ENCODE results near the gene KCNH8.

The KCNH8 gene

GRCh38 chr3:19347671-19348070, 199.4 kb downstream of the KCNH8 start:
- no peaks in the 10 kb centered on the region for H3K9me3 ChIP-seq (ENCODE audit: control insufficient read depth in 2 of 2, low read length in 2 of 2)
- H3K27me3 ChIP-seq (ENCODE audit: control insufficient read depth in 2 of 2, insufficient read depth in 2 of 2, low read length in 2 of 2) = no peaks in the 10 kb centered on the region
- H3K36me3 ChIP-seq (ENCODE audit: control insufficient read depth in 2 of 2, insufficient read depth in 2 of 2, low read length in 2 of 2) = no peaks in the 10 kb centered on the region
- no peak overlapping the region for H3K27ac ChIP-seq (ENCODE audit: low read depth in 2 of 2, low read length in 2 of 2)
- no peak overlapping the region for H3K9ac ChIP-seq (ENCODE audit: low read depth in 1 of 2, low read length in 2 of 2)
- H3K4me3 ChIP-seq (ENCODE audit: low read length in 2 of 2) = no peak overlapping the region
- H3K4me1 ChIP-seq (ENCODE audit: control insufficient read depth in 2 of 2, insufficient read depth in 2 of 2, low read length in 2 of 2) = no peaks in the 10 kb centered on the region

- no peaks in the 10 kb centered on the region for H3K27me3 ChIP-seq (ENCODE audit: control insufficient read depth in 2 of 2, insufficient read depth in 2 of 2, low read length in 2 of 2)
- H3K4me3 ChIP-seq (ENCODE audit: low read length in 2 of 2) = no peak overlapping the region
- H3K36me3 ChIP-seq (ENCODE audit: control insufficient read depth in 2 of 2, insufficient read depth in 2 of 2, low read length in 2 of 2) = no peaks in the 10 kb centered on the region
- no peak overlapping the region for H3K9ac ChIP-seq (ENCODE audit: low read depth in 1 of 2, low read length in 2 of 2)
- no peaks in the 10 kb centered on the region for H3K9me3 ChIP-seq (ENCODE audit: control insufficient read depth in 2 of 2, low read length in 2 of 2)
- no peaks in the 10 kb centered on the region for H3K4me1 ChIP-seq (ENCODE audit: control insufficient read depth in 2 of 2, insufficient read depth in 2 of 2, low read length in 2 of 2)
- H3K27ac ChIP-seq (ENCODE audit: low read depth in 2 of 2, low read length in 2 of 2) = no peak overlapping the region
These were observed 200.2 kb downstream of the KCNH8 start for GRCh38 chr3:19348500-19348899.

- no peaks in the 10 kb centered on the region for H3K36me3 ChIP-seq (ENCODE audit: control insufficient read depth in 2 of 2, insufficient read depth in 2 of 2, low read length in 2 of 2)
- H3K4me3 ChIP-seq (ENCODE audit: low read length in 2 of 2) = no peak overlapping the region
- H3K27ac ChIP-seq (ENCODE audit: low read depth in 2 of 2, low read length in 2 of 2) = no peak overlapping the region
- no peak overlapping the region for H3K9ac ChIP-seq (ENCODE audit: low read depth in 1 of 2, low read length in 2 of 2)
- H3K9me3 ChIP-seq (ENCODE audit: control insufficient read depth in 2 of 2, low read length in 2 of 2) = no peaks in the 10 kb centered on the region
- H3K4me1 ChIP-seq (ENCODE audit: control insufficient read depth in 2 of 2, insufficient read depth in 2 of 2, low read length in 2 of 2) = no peaks in the 10 kb centered on the region
- H3K27me3 ChIP-seq (ENCODE audit: control insufficient read depth in 2 of 2, insufficient read depth in 2 of 2, low read length in 2 of 2) = no peaks in the 10 kb centered on the region
These were observed 200.7 kb downstream of the KCNH8 start for GRCh38 chr3:19348941-19349564.

- Histone ChIP-seq H3K4me3 (ENCODE audit: low read length in 2 of 2) (no peak overlapping the region), H3K9me3 (ENCODE audit: control insufficient read depth in 2 of 2, low read length in 2 of 2) (no peaks in the 10 kb centered on the region), H3K27me3 (ENCODE audit: control insufficient read depth in 2 of 2, insufficient read depth in 2 of 2, low read length in 2 of 2) (no peaks in the 10 kb centered on the region), H3K4me1 (ENCODE audit: control insufficient read depth in 2 of 2, insufficient read depth in 2 of 2, low read length in 2 of 2) (no peaks in the 10 kb centered on the region), H3K9ac (ENCODE audit: low read depth in 1 of 2, low read length in 2 of 2) (no peak overlapping the region), H3K27ac (ENCODE audit: low read depth in 2 of 2, low read length in 2 of 2) (no peak overlapping the region), H3K36me3 (ENCODE audit: control insufficient read depth in 2 of 2, insufficient read depth in 2 of 2, low read length in 2 of 2) (no peaks in the 10 kb centered on the region)
These were observed 209.6 kb downstream of the KCNH8 start for GRCh38 chr3:19357947-19358346.

GRCh38 chr3:19363071-19363470, 214.8 kb downstream of the KCNH8 start:
- H3K4me3 ChIP-seq (ENCODE audit: low read length in 2 of 2) = no peak overlapping the region
- H3K4me1 ChIP-seq (ENCODE audit: control insufficient read depth in 2 of 2, insufficient read depth in 2 of 2, low read length in 2 of 2) = no peaks in the 10 kb centered on the region
- no peaks in the 10 kb centered on the region for H3K27me3 ChIP-seq (ENCODE audit: control insufficient read depth in 2 of 2, insufficient read depth in 2 of 2, low read length in 2 of 2)
- H3K36me3 ChIP-seq (ENCODE audit: control insufficient read depth in 2 of 2, insufficient read depth in 2 of 2, low read length in 2 of 2) = no peaks in the 10 kb centered on the region
- no peak overlapping the region for H3K9ac ChIP-seq (ENCODE audit: low read depth in 1 of 2, low read length in 2 of 2)
- no peak overlapping the region for H3K27ac ChIP-seq (ENCODE audit: low read depth in 2 of 2, low read length in 2 of 2)
- H3K9me3 ChIP-seq (ENCODE audit: control insufficient read depth in 2 of 2, low read length in 2 of 2) = no peaks in the 10 kb centered on the region

- Histone ChIP-seq H3K36me3 (ENCODE audit: control insufficient read depth in 2 of 2, insufficient read depth in 2 of 2, low read length in 2 of 2) (no peaks in the 10 kb centered on the region), H3K4me1 (ENCODE audit: control insufficient read depth in 2 of 2, insufficient read depth in 2 of 2, low read length in 2 of 2) (no peaks in the 10 kb centered on the region), H3K9ac (ENCODE audit: low read depth in 1 of 2, low read length in 2 of 2) (no peak overlapping the region), H3K4me3 (ENCODE audit: low read length in 2 of 2) (no peak overlapping the region), H3K27me3 (ENCODE audit: control insufficient read depth in 2 of 2, insufficient read depth in 2 of 2, low read length in 2 of 2) (no peaks in the 10 kb centered on the region), H3K9me3 (ENCODE audit: control insufficient read depth in 2 of 2, low read length in 2 of 2) (no peaks in the 10 kb centered on the region), H3K27ac (ENCODE audit: low read depth in 2 of 2, low read length in 2 of 2) (no peak overlapping the region)
These were observed 215.8 kb downstream of the KCNH8 start for GRCh38 chr3:19364148-19364547.

GRCh38 chr3:19365471-19365870, 217.2 kb downstream of the KCNH8 start:
- Histone ChIP-seq H3K36me3 (ENCODE audit: control insufficient read depth in 2 of 2, insufficient read depth in 2 of 2, low read length in 2 of 2) (no peaks in the 10 kb centered on the region), H3K9ac (ENCODE audit: low read depth in 1 of 2, low read length in 2 of 2) (no peak overlapping the region), H3K4me1 (ENCODE audit: control insufficient read depth in 2 of 2, insufficient read depth in 2 of 2, low read length in 2 of 2) (no peaks in the 10 kb centered on the region), H3K4me3 (ENCODE audit: low read length in 2 of 2) (no peak overlapping the region), H3K27ac (ENCODE audit: low read depth in 2 of 2, low read length in 2 of 2) (no peak overlapping the region), H3K9me3 (ENCODE audit: control insufficient read depth in 2 of 2, low read length in 2 of 2) (no peaks in the 10 kb centered on the region), H3K27me3 (ENCODE audit: control insufficient read depth in 2 of 2, insufficient read depth in 2 of 2, low read length in 2 of 2) (no peaks in the 10 kb centered on the region)

- Histone ChIP-seq H3K36me3 (ENCODE audit: control insufficient read depth in 2 of 2, insufficient read depth in 2 of 2, low read length in 2 of 2) (no peaks in the 10 kb centered on the region), H3K27ac (ENCODE audit: low read depth in 2 of 2, low read length in 2 of 2) (no peak overlapping the region), H3K9ac (ENCODE audit: low read depth in 1 of 2, low read length in 2 of 2) (no peak overlapping the region), H3K27me3 (ENCODE audit: control insufficient read depth in 2 of 2, insufficient read depth in 2 of 2, low read length in 2 of 2) (no peaks in the 10 kb centered on the region), H3K4me1 (ENCODE audit: control insufficient read depth in 2 of 2, insufficient read depth in 2 of 2, low read length in 2 of 2) (no peaks in the 10 kb centered on the region), H3K4me3 (ENCODE audit: low read length in 2 of 2) (no peak overlapping the region), H3K9me3 (ENCODE audit: control insufficient read depth in 2 of 2, low read length in 2 of 2) (peaks cover 0 to 2% of the 10 kb centered on the region in 2 donors)
These were observed 236.6 kb downstream of the KCNH8 start for GRCh38 chr3:19384868-19385267.

- Histone ChIP-seq H3K27ac (ENCODE audit: low read depth in 2 of 2, low read length in 2 of 2) (no peak overlapping the region), H3K36me3 (ENCODE audit: control insufficient read depth in 2 of 2, insufficient read depth in 2 of 2, low read length in 2 of 2) (no peaks in the 10 kb centered on the region), H3K4me1 (ENCODE audit: control insufficient read depth in 2 of 2, insufficient read depth in 2 of 2, low read length in 2 of 2) (no peaks in the 10 kb centered on the region), H3K9ac (ENCODE audit: low read depth in 1 of 2, low read length in 2 of 2) (no peak overlapping the region), H3K4me3 (ENCODE audit: low read length in 2 of 2) (no peak overlapping the region), H3K9me3 (ENCODE audit: control insufficient read depth in 2 of 2, low read length in 2 of 2) (no peaks in the 10 kb centered on the region), H3K27me3 (ENCODE audit: control insufficient read depth in 2 of 2, insufficient read depth in 2 of 2, low read length in 2 of 2) (no peaks in the 10 kb centered on the region)
These were observed 243.8 kb downstream of the KCNH8 start for GRCh38 chr3:19392150-19392549.

GRCh38 chr3:19394946-19395345, 246.6 kb downstream of the KCNH8 start:
- Histone ChIP-seq H3K36me3 (ENCODE audit: control insufficient read depth in 2 of 2, insufficient read depth in 2 of 2, low read length in 2 of 2) (no peaks in the 10 kb centered on the region), H3K9ac (ENCODE audit: low read depth in 1 of 2, low read length in 2 of 2) (no peak overlapping the region), H3K27me3 (ENCODE audit: control insufficient read depth in 2 of 2, insufficient read depth in 2 of 2, low read length in 2 of 2) (no peaks in the 10 kb centered on the region), H3K4me3 (ENCODE audit: low read length in 2 of 2) (no peak overlapping the region), H3K4me1 (ENCODE audit: control insufficient read depth in 2 of 2, insufficient read depth in 2 of 2, low read length in 2 of 2) (no peaks in the 10 kb centered on the region), H3K27ac (ENCODE audit: low read depth in 2 of 2, low read length in 2 of 2) (no peak overlapping the region), H3K9me3 (ENCODE audit: control insufficient read depth in 2 of 2, low read length in 2 of 2) (no peaks in the 10 kb centered on the region)

- H3K4me3 ChIP-seq (ENCODE audit: low read length in 2 of 2) = no peak overlapping the region
- H3K4me1 ChIP-seq (ENCODE audit: control insufficient read depth in 2 of 2, insufficient read depth in 2 of 2, low read length in 2 of 2) = no peaks in the 10 kb centered on the region
- H3K9me3 ChIP-seq (ENCODE audit: control insufficient read depth in 2 of 2, low read length in 2 of 2) = no peaks in the 10 kb centered on the region
- H3K27ac ChIP-seq (ENCODE audit: low read depth in 2 of 2, low read length in 2 of 2) = no peak overlapping the region
- H3K36me3 ChIP-seq (ENCODE audit: control insufficient read depth in 2 of 2, insufficient read depth in 2 of 2, low read length in 2 of 2) = no peaks in the 10 kb centered on the region
- no peaks in the 10 kb centered on the region for H3K27me3 ChIP-seq (ENCODE audit: control insufficient read depth in 2 of 2, insufficient read depth in 2 of 2, low read length in 2 of 2)
- no peak overlapping the region for H3K9ac ChIP-seq (ENCODE audit: low read depth in 1 of 2, low read length in 2 of 2)
These were observed 248.4 kb downstream of the KCNH8 start for GRCh38 chr3:19396726-19397125.
